ENCODE data around the gene COBLL1.

The COBLL1 gene

GRCh38 chr2:164752956-164753355, 88.7 kb downstream of the COBLL1 start:
- H3K4me3 ChIP-seq (ENCODE audit: low read length): no peak overlapping the region
- no peak for DNase-seq (ENCODE audit: low read depth)
- TF ChIP-seq CTCF (IDR thresholded peaks at IDR 0.05; ENCODE audit: insufficient read depth, low read depth, low read length, missing control alignments): no peak

DNA sequence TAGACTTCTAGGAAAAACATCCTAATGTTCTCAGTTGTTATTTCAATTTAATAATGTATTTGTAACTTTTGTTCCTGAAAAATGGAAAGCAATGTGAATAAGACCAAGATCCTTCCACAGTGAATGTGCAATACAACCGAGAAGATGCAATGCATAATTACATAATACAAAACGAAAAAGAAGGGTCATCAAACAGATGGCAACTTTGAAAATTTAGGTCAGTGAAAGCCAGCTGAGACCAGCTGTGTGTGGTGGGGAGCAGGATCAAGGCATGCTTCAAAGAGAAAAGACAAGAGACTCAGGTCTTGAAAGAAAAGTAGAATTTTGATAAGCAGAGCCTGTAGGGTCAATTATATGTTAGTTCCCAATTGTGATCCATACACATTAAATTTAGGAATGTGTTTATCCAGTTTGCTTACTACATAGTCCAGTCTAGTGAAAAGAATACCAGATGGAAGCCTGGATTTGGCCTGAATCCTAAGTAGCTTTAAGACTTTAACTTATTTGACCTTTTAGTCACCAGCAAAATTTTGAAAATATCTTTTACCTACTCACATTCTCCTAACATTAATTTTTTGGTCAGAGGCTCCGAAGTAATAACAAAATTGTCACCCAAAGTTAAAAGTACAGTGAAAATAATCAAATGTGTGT, 93.7 kb downstream of the COBLL1 start:
- DNase-seq (ENCODE audit: low read depth): no peak
- no peak for TF ChIP-seq CTCF (IDR thresholded peaks at IDR 0.05; ENCODE audit: insufficient read depth, low read depth, low read length, missing control alignments)
- no peak overlapping the region for H3K4me3 ChIP-seq (ENCODE audit: low read length)

- TF ChIP-seq CTCF (IDR thresholded peaks at IDR 0.05; ENCODE audit: insufficient read depth, low read depth, low read length, missing control alignments): no peak
- DNase-seq (ENCODE audit: low read depth): no peak
- no peak overlapping the region for H3K4me3 ChIP-seq (ENCODE audit: low read length)
Measured at GRCh38 chr2:164747140-164747539, 94.5 kb downstream of the COBLL1 start.

GRCh38 chr2:164746713-164747112, 94.9 kb downstream of the COBLL1 start:
- TF ChIP-seq CTCF (IDR thresholded peaks at IDR 0.05; ENCODE audit: insufficient read depth, low read depth, low read length, missing control alignments): no peak
- no peak for DNase-seq (ENCODE audit: low read depth)
- no peak overlapping the region for H3K4me3 ChIP-seq (ENCODE audit: low read length)

- no peak for TF ChIP-seq CTCF (IDR thresholded peaks at IDR 0.05; ENCODE audit: insufficient read depth, low read depth, low read length, missing control alignments)
- peak; percentile 25 for DNase-seq (ENCODE audit: low read depth)
- no peak overlapping the region for H3K4me3 ChIP-seq (ENCODE audit: low read length)
Measured at GRCh38 chr2:164745012-164745797, 96.4 kb downstream of the COBLL1 start.

DNA sequence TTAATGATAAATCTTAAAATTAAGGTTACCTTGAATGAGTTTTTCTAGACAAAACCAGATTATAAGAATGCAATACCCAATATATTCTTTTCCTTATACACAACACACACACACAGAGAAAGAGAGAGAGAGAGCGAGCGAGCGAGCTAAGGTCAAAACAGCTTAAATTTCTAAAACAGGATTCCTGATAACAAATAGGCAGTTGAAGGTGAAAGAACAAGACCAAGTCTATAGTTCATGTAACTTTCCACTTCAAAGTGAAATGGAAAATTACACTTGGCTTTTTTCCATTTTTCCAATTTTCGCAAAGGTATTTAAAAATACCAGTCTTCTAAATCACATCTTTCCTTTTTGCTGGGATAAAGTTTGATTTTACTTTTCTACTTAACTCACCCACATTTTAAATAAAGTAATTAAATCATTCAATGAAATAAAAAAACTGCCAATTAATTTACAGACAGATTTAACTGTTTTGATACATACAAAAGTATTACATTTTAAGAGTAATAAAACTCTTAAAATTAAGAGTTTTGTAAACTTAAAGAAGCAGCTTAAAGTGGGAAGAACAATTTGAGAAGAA, 98.8 kb downstream of the COBLL1 start:
- H3K4me3 ChIP-seq (ENCODE audit: low read length): no peak overlapping the region
- no peak for DNase-seq (ENCODE audit: low read depth)
- no peak for TF ChIP-seq CTCF (IDR thresholded peaks at IDR 0.05; ENCODE audit: insufficient read depth, low read depth, low read length, missing control alignments)

Data from epithelial cell of esophagus (primary cell).